ENCODE results near the gene PARVA. TPM values are rescaled to one million over a fixed set of nuclear protein-coding genes. Genes with fewer than 3 reads are reported as not detected.

Gene PARVA
- total and polyA plus RNA-seq, 2 of the 4 experiments (the other 2 are of a cell fraction) = 65.2 to 80.2 TPM

DNA sequence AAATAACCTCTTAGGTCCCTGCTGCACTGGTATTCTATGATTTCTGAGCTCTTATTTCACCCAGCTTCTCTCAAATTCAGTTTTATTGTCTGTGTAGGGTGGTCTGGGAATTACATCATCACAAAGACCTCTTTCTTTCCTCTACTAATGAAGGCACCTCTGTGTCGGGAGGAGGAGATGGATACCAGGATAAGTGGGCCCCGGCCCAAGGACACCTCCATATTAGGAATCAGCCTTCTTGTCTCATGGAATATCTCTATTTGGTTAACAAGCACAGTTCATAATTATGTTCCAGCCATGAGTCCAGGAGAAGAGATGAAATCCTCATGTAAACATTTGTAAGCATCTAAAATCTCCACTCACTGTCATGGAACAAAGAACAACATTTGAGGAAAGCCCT lies 9.4 kb downstream of the PARVA start:
- H3K4ac ChIP-seq (ENCODE audit: low read depth, low read length) = no peak overlapping the region
- H2AK9ac ChIP-seq (replicated peaks; ENCODE audit: low read depth, low read length, poor library complexity) = no peak overlapping the region
- H4K5ac ChIP-seq (ENCODE audit: low read depth, low read length) = no peak overlapping the region; the same call in 1 of the 2 replicates
- POLR2A ChIA-PET (ENCODE audit: unreplicated experiment) = no interaction called here
- H3K79me1 ChIP-seq (ENCODE audit: low read depth in 1 of 2, low read length in 2 of 2) = peaks cover 32 to 93% of the 10 kb centered on the region in 2 experiments
- no peak overlapping the region for H2BK15ac ChIP-seq (ENCODE audit: low read depth, low read length)
- dilution Hi-C loops (cut with HindIII; ENCODE audit: low sequenced_read_pairs, unreplicated experiment) = no loop called here
- H2BK120ac ChIP-seq (ENCODE audit: low read depth, low read length) = no peak overlapping the region
- no peaks in the 10 kb centered on the region for H3K9me3 ChIP-seq (ENCODE audit: control insufficient read depth, insufficient read depth, low read length)
- WGBS, 2 experiments (ENCODE audit: extremely low coverage in 2 of 2, insufficient read length in 1 of 2) = no CpG with 5 or more reads among the region's 2 CpGs
- peak; percentile 32; the same call in 1 of the 2 replicates for ATAC-seq (ENCODE audit: low read depth)
- H3K27ac ChIP-seq (ENCODE audit: insufficient read depth, low read length) = peak overlapping the region; percentile 52; the same call in 1 of the 2 replicates
- no peak overlapping the region; the same call in 1 of the 2 replicates for H3K4me2 ChIP-seq (ENCODE audit: low read depth, low read length)
- H3K14ac ChIP-seq (replicated peaks; ENCODE audit: low read depth, low read length) = no peak overlapping the region
- H3K4me1 ChIP-seq (ENCODE audit: control insufficient read depth, insufficient read depth, low read length) = peaks cover 40% of the 10 kb centered on the region
- CTCF ChIA-PET = no interaction called here
- H4K91ac ChIP-seq (ENCODE audit: insufficient read depth, low read depth, low read length) = no peak overlapping the region
- no peak overlapping the region for H3K18ac ChIP-seq (ENCODE audit: low read depth, low read length)
- H3K56ac ChIP-seq (ENCODE audit: extremely low read depth, insufficient read depth, low read length) = no peak overlapping the region
- no peak overlapping the region for H3K4me3 ChIP-seq (ENCODE audit: insufficient read depth, low read depth, low read length)
- in situ Hi-C loops (cut with MboI; ENCODE audit: low sequenced_read_pairs) = no loop called here
- intact Hi-C loops (cut with micrococcal nuclease) = no loop called here
- H3K27me3 ChIP-seq (ENCODE audit: control insufficient read depth, insufficient read depth, low read length) = no peaks in the 10 kb centered on the region
- peaks cover 96% of the 10 kb centered on the region for H4K20me1 ChIP-seq (ENCODE audit: insufficient read depth, low read length)
- H2AK5ac ChIP-seq (ENCODE audit: low read depth, low read length) = no peak overlapping the region
- no peak overlapping the region for H2AFZ ChIP-seq (replicated peaks; ENCODE audit: low read length, poor library complexity)
- TF ChIP-seq POLR2A (IDR thresholded peaks at IDR 0.05; ENCODE audit: low read depth, low read length) (no peak), MAZ (IDR thresholded peaks at IDR 0.05; ENCODE audit: borderline replicate concordance, low read depth, low read length) (no peak), RFX5 (IDR thresholded peaks at IDR 0.05; ENCODE audit: low read depth, low read length) (no peak)
- H2BK5ac ChIP-seq (ENCODE audit: low read depth, low read length, poor library complexity, severe bottlenecking) = no peak overlapping the region
- no peak for DNase-seq
- no peak overlapping the region for H4K8ac ChIP-seq (ENCODE audit: low read depth in 2 of 2, low read length in 2 of 2)
- H3K9me1 ChIP-seq (ENCODE audit: insufficient read depth, low read length) = peaks cover 52% of the 10 kb centered on the region
- peak overlapping the region; percentile 62; the same call in 1 of the 2 replicates for H3K23ac ChIP-seq (ENCODE audit: low read depth, low read length)
- no peak overlapping the region for H3K9ac ChIP-seq (ENCODE audit: low read depth, low read length)
- no peak overlapping the region for H2BK20ac ChIP-seq (ENCODE audit: low read depth, low read length)
- BruUV-seq (replicated peaks) = no TSS peak
- H3K36me3 ChIP-seq (ENCODE audit: control insufficient read depth, insufficient read depth, low read length) = peaks cover 7% of the 10 kb centered on the region; the same call in 1 of the 2 replicates
